ENCODE data around the gene NXN. TPM values are rescaled to one million over a fixed set of nuclear protein-coding genes. Genes with fewer than 3 reads are reported as not detected.

Gene NXN
- total RNA-seq, 1 experiment from 2014 or later: 20.8 TPM

- H2AFZ ChIP-seq (ENCODE audit: low read length): no peak overlapping the region
- no peaks in the 10 kb centered on the region for H3F3A ChIP-seq (ENCODE audit: low read length, unreplicated experiment)
- no peaks in the 10 kb centered on the region for H3K9me3 ChIP-seq (ENCODE audit: low read length)
- H3K27ac ChIP-seq (ENCODE audit: low read length): no peak overlapping the region
- no peak for DNase-seq
- no peak overlapping the region for H3K4me2 ChIP-seq (ENCODE audit: low read length)
- ChIA-PET POLR2A (ENCODE audit: unreplicated experiment) (no interaction called here), CTCF (interaction anchor here (0.6 kb wide), 2 partner anchors 21 to 177 kb away, joined by 3 to 5 read pairs; partner anchors contain the start of genes GLOD4 and MRM3)
- H3K36me3 ChIP-seq (ENCODE audit: low read depth, low read length): no peaks in the 10 kb centered on the region
- no peak overlapping the region for H3K4me3 ChIP-seq (ENCODE audit: low read length)
- H3K79me2 ChIP-seq (ENCODE audit: low read length): no peaks in the 10 kb centered on the region
- ATAC-seq: no peak
- no TSS peak for BruUV-seq (replicated peaks)
- intact Hi-C loops (cut with micrococcal nuclease): no loop called here
- no peaks in the 10 kb centered on the region for H3K9me2 ChIP-seq (replicated peaks; ENCODE audit: low read length)
- no peaks in the 10 kb centered on the region for H3K4me1 ChIP-seq (ENCODE audit: insufficient read depth, low read length)
- no peak overlapping the region for H3K9ac ChIP-seq (ENCODE audit: low read length)
- H4K20me1 ChIP-seq (ENCODE audit: low read length): no peaks in the 10 kb centered on the region
- TF ChIP-seq CTCF (conservative IDR thresholded peaks at IDR 0.05; ENCODE audit: low read depth, low read length): no peak
- no peak for TF ChIP-seq EZH2 (IDR thresholded peaks at IDR 0.05; ENCODE audit: low read length, unreplicated experiment)
- no peak for TF ChIP-seq EZH2phosphoT487 (IDR thresholded peaks at IDR 0.05; ENCODE audit: borderline replicate concordance, low read length)
- H3K27me3 ChIP-seq (ENCODE audit: low read length): no peaks in the 10 kb centered on the region
Observed at GRCh38 chr17:802901-803881, 176.4 kb downstream of the NXN start.

- TF ChIP-seq EZH2 (IDR thresholded peaks at IDR 0.05; ENCODE audit: low read length, unreplicated experiment) (no peak), EZH2phosphoT487 (IDR thresholded peaks at IDR 0.05; ENCODE audit: borderline replicate concordance, low read length) (no peak)
- DNase-seq: no peak
Observed at GRCh38 chr17:802481-802880, 177.1 kb downstream of the NXN start.

GRCh38 chr17:801660-802059 is 177.9 kb downstream of the NXN start:
- Histone ChIP-seq H2AFZ (ENCODE audit: low read length) (no peak overlapping the region), H3K36me3 (ENCODE audit: low read depth, low read length) (no peaks in the 10 kb centered on the region), H4K20me1 (ENCODE audit: low read length) (no peaks in the 10 kb centered on the region), H3K9ac (ENCODE audit: low read length) (no peak overlapping the region), H3K9me3 (ENCODE audit: low read length) (no peaks in the 10 kb centered on the region), H3F3A (ENCODE audit: low read length, unreplicated experiment) (no peaks in the 10 kb centered on the region), H3K4me3 (ENCODE audit: low read length) (no peak overlapping the region), H3K4me1 (ENCODE audit: insufficient read depth, low read length) (no peaks in the 10 kb centered on the region), H3K27me3 (ENCODE audit: low read length) (no peaks in the 10 kb centered on the region), H3K9me2 (replicated peaks; ENCODE audit: low read length) (no peaks in the 10 kb centered on the region), H3K27ac (ENCODE audit: low read length) (no peak overlapping the region), H3K4me2 (ENCODE audit: low read length) (no peak overlapping the region), H3K79me2 (ENCODE audit: low read length) (no peaks in the 10 kb centered on the region)
- intact Hi-C loops (cut with micrococcal nuclease): no loop called here
- ATAC-seq (no peak), DNase-seq (no peak)
- CTCF ChIA-PET: no interaction called here
- BruUV-seq (replicated peaks): no TSS peak
- TF ChIP-seq EZH2 (IDR thresholded peaks at IDR 0.05; ENCODE audit: low read length, unreplicated experiment) (no peak), CTCF (conservative IDR thresholded peaks at IDR 0.05; ENCODE audit: low read depth, low read length) (no peak), EZH2phosphoT487 (IDR thresholded peaks at IDR 0.05; ENCODE audit: borderline replicate concordance, low read length) (no peak)
- POLR2A ChIA-PET (ENCODE audit: unreplicated experiment): no interaction called here

More at GRCh38 chr17:802481-802880, 177.1 kb downstream of the NXN start:
- BruUV-seq (replicated peaks): no TSS peak
- Histone ChIP-seq H3K4me3 (ENCODE audit: low read length) (no peak overlapping the region), H3K27ac (ENCODE audit: low read length) (no peak overlapping the region), H3K79me2 (ENCODE audit: low read length) (no peaks in the 10 kb centered on the region), H3K9ac (ENCODE audit: low read length) (no peak overlapping the region), H4K20me1 (ENCODE audit: low read length) (no peaks in the 10 kb centered on the region), H3K9me2 (replicated peaks; ENCODE audit: low read length) (no peaks in the 10 kb centered on the region), H3K9me3 (ENCODE audit: low read length) (no peaks in the 10 kb centered on the region), H3K4me2 (ENCODE audit: low read length) (no peak overlapping the region), H3K36me3 (ENCODE audit: low read depth, low read length) (no peaks in the 10 kb centered on the region), H3F3A (ENCODE audit: low read length, unreplicated experiment) (no peaks in the 10 kb centered on the region), H3K4me1 (ENCODE audit: insufficient read depth, low read length) (no peaks in the 10 kb centered on the region), H3K27me3 (ENCODE audit: low read length) (no peaks in the 10 kb centered on the region), H2AFZ (ENCODE audit: low read length) (no peak overlapping the region)
- intact Hi-C loops (cut with micrococcal nuclease): no loop called here
- no peak for ATAC-seq
- ChIA-PET CTCF (interaction anchor here (0.6 kb wide), 1 partner anchor 177 kb away, joined by 5 read pairs; no protein-coding TSS in a partner anchor), POLR2A (ENCODE audit: unreplicated experiment) (no interaction called here)
